PC-3 (cell line): ENCODE data around the gene SFI1. TPM values are rescaled to one million over a fixed set of nuclear protein-coding genes. Genes with fewer than 3 reads are reported as not detected.
A peak's percentile ranks its signal among the peaks of the same experiment; 100 is the strongest.

Experiments used
- ATAC-seq: fragments of 200-7000 bp; cut with Tn5 transposase; 2 replicates; pipeline ENCODE4 v1.9.1; 2020; ENCODE audit warnings: mild to moderate bottlenecking, moderate library complexity
- BruUV-seq: library from RNA; stranded (reverse); fragments of 400-500 nt; replicated peaks from 2 replicates; lab custom pipeline; 2021; lab: Mats Ljungman, UMichigan
- CTCF ChIA-PET: fragments of 300-600 bp; sonication (Branson Sonifier 250); formaldehyde crosslinking; loops from one replicate; lab custom pipeline; 2022; ENCODE audit warnings: antibody characterized with exemption; lab: Charles Lee
- POLR2A ChIA-PET: fragments of 300-600 bp; sonication (Branson Sonifier 250); formaldehyde crosslinking; loops from one replicate; lab custom pipeline; 2022; ENCODE audit warnings: antibody characterized with exemption; ENCODE audit not compliant: unreplicated experiment; lab: Charles Lee
- DNase-seq: peaks from one replicate; pipeline ENCODE4 v3.0.0-alpha.2; 2015
- H2AFZ ChIP-seq: fragments of 300-600 bp; sonication (generic); 2 replicates; pipeline ENCODE4 v1.6.0; 2016; ENCODE audit warnings: antibody characterized with exemption, low read length
- H3F3A ChIP-seq: fragments of 300-600 bp; sonication (generic); one replicate; pipeline ENCODE4 v1.6.0; 2017; ENCODE audit warnings: antibody characterized with exemption, low read length, control low read depth, mild to moderate bottlenecking; ENCODE audit not compliant: unreplicated experiment
- H3K27ac ChIP-seq: fragments of 300-600 bp; sonication (generic); 2 replicates; pipeline ENCODE4 v1.5.1; 2016; ENCODE audit warnings: mild to moderate bottlenecking, low read length
- H3K27me3 ChIP-seq: fragments of 300-600 bp; sonication (generic); 2 replicates; pipeline ENCODE4 v1.6.1; 2016; ENCODE audit warnings: low read length, mixed read lengths
- H3K36me3 ChIP-seq: fragments of 300-600 bp; sonication (generic); 2 replicates; pipeline ENCODE4 v1.6.1; 2016; ENCODE audit warnings: low read depth, mixed run types, low read length, mixed read lengths
- H3K4me1 ChIP-seq: fragments of 300-600 bp; sonication (generic); 2 replicates; pipeline ENCODE4 v1.5.1; 2016; ENCODE audit warnings: low read length; ENCODE audit not compliant: insufficient read depth
- H3K4me2 ChIP-seq: fragments of 300-600 bp; sonication (generic); 2 replicates; pipeline ENCODE4 v1.6.0; 2016; ENCODE audit warnings: low read length
- H3K4me3 ChIP-seq: fragments of 300-600 bp; sonication (generic); 2 replicates; pipeline ENCODE4 v1.5.1; 2016; ENCODE audit warnings: mild to moderate bottlenecking, low read length, mixed read lengths
- H3K79me2 ChIP-seq: fragments of 300-600 bp; sonication (generic); 2 replicates; pipeline ENCODE4 v1.6.1; 2017; ENCODE audit warnings: low read length, mixed read lengths
- H3K9ac ChIP-seq: fragments of 300-600 bp; sonication (generic); 2 replicates; pipeline ENCODE4 v1.6.0; 2016; ENCODE audit warnings: mild to moderate bottlenecking, low read length
- H3K9me2 ChIP-seq: fragments of 300-600 bp; sonication (generic); replicated peaks from 2 replicates; pipeline ENCODE4 v1.6.1; 2016; ENCODE audit warnings: mixed run types, low read length, mixed read lengths
- H3K9me3 ChIP-seq: fragments of 300-600 bp; sonication (generic); 2 replicates; pipeline ENCODE4 v1.6.1; 2016; ENCODE audit warnings: low read length, mixed read lengths
- H4K20me1 ChIP-seq: fragments of 300-600 bp; sonication (generic); 2 replicates; pipeline ENCODE4 v1.6.1; 2016; ENCODE audit warnings: low read length, mixed read lengths
- EZH2 ChIP-seq: fragments of 300-600 bp; sonication (generic); IDR thresholded peaks from one replicate; pipeline ENCODE4 v1.6.1; 2017; ENCODE audit warnings: antibody characterized with exemption, mild to moderate bottlenecking, low read length; ENCODE audit not compliant: unreplicated experiment
- EZH2phosphoT487 ChIP-seq: fragments of 300-600 bp; sonication (generic); IDR thresholded peaks from 2 replicates; pipeline ENCODE4 v1.6.1; 2018; ENCODE audit warnings: mild to moderate bottlenecking, antibody characterized with exemption, low read length, borderline replicate concordance
- intact Hi-C: fragments of 100-400 bp; cut with micrococcal nuclease; formaldehyde crosslinking; loops from 2 replicates; pipeline ENCODE4 v1.9.0; 2023
- total RNA-seq: library from RNA; depleted of rRNA; stranded (reverse); fragments of >200 nt; gene quantifications from 2 replicates; pipeline ENCODE4 v1.2.3, GENCODE V29; 2014
- TF ChIP-seq, protein P1 (sequence below): fragments of 300-600 bp; sonication (generic); conservative IDR thresholded peaks from 2 replicates; pipeline ENCODE4 v1.5.1; 2017; ENCODE audit warnings: antibody characterized with exemption, low read depth, mild to moderate bottlenecking, low read length

The SFI1 gene
- total RNA-seq, 1 experiment from 2014 or later, result 22.5 TPM

- Histone ChIP-seq H3F3A (peaks cover 2% of the 10 kb centered on the region), H2AFZ (no peak overlapping the region), H3K9me2 (no peaks in the 10 kb centered on the region), H3K27ac (no peak overlapping the region), H3K27me3 (no peaks in the 10 kb centered on the region), H3K79me2 (peaks cover 80% of the 10 kb centered on the region), H3K9ac (no peak overlapping the region), H3K9me3 (no peaks in the 10 kb centered on the region), H3K4me2 (no peak overlapping the region), H4K20me1 (peaks cover 12% of the 10 kb centered on the region; the same call in 1 of the 2 replicates), H3K36me3 (peaks cover 8% of the 10 kb centered on the region), H3K4me3 (no peak overlapping the region), H3K4me1 (peaks cover 27% of the 10 kb centered on the region)
- no peak for ATAC-seq
- CTCF ChIA-PET, result no interaction called here
- TF ChIP-seq EZH2 (no peak), EZH2phosphoT487 (no peak)
- TF ChIP-seq, protein P1, sequence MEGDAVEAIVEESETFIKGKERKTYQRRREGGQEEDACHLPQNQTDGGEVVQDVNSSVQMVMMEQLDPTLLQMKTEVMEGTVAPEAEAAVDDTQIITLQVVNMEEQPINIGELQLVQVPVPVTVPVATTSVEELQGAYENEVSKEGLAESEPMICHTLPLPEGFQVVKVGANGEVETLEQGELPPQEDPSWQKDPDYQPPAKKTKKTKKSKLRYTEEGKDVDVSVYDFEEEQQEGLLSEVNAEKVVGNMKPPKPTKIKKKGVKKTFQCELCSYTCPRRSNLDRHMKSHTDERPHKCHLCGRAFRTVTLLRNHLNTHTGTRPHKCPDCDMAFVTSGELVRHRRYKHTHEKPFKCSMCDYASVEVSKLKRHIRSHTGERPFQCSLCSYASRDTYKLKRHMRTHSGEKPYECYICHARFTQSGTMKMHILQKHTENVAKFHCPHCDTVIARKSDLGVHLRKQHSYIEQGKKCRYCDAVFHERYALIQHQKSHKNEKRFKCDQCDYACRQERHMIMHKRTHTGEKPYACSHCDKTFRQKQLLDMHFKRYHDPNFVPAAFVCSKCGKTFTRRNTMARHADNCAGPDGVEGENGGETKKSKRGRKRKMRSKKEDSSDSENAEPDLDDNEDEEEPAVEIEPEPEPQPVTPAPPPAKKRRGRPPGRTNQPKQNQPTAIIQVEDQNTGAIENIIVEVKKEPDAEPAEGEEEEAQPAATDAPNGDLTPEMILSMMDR, result no peak
- BruUV-seq, result no TSS peak
- intact Hi-C loops, result no loop called here
- DNase-seq, result no peak
- POLR2A ChIA-PET, result no interaction called here
Measured at GRCh38 chr22:31652088-31652487, 155.8 kb downstream of the SFI1 start.

DNA sequence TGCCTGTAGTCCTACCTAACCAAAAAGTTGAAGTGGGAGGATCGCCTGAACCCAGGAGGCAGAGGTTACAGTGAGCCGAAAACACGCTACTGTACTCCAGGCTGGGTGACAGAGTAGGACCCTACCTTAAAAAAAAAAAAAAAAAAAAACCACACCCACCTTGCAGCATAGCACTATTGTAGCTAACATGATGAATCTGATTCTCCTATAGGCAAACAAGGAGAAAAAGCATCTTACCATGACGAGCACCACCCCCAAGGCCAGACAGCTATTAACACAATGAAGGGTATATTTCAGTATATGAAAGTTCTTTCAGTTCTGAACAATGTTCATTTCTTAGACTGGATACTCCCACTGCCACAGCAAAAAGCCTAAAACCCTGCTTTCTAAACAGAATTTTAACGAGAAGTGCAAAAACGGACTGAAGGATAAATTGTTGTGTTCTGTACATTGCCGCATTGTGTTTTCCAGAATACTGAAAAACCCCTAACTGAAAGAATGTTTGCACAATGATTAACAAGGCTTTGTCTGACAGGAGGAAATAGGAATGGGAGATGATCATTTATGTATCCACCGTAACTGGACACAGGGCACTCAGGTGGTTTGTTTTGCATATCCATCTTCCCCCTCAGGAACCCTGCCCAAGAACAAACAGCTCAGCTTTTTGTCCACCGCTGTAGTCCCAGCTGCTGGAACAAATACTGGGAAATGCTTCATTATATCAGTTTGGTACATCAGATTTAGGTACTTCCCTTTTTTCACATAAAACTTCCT is 156.8 kb downstream of the SFI1 start:
- peak; percentile 67 for DNase-seq
- Histone ChIP-seq H3K4me3 (no peak overlapping the region; the same call in 1 of the 2 replicates), H3K36me3 (no peaks in the 10 kb centered on the region; the same call in 1 of the 2 replicates), H3K9me2 (no peaks in the 10 kb centered on the region), H4K20me1 (peaks cover 12% of the 10 kb centered on the region; the same call in 1 of the 2 replicates), H3K9me3 (no peaks in the 10 kb centered on the region), H3K27me3 (no peaks in the 10 kb centered on the region), H2AFZ (no peak overlapping the region), H3K4me2 (peak overlapping the region; percentile 72), H3K4me1 (peaks cover 19% of the 10 kb centered on the region), H3K79me2 (peaks cover 89% of the 10 kb centered on the region), H3K27ac (peak overlapping the region; percentile 54), H3K9ac (no peak overlapping the region), H3F3A (no peaks in the 10 kb centered on the region)
- peak; percentile 97 for ATAC-seq
- BruUV-seq, result no TSS peak
- intact Hi-C loops, result loop anchor here (1.0 kb wide), 1 partner anchor 8 kb away; no protein-coding TSS in a partner anchor
- POLR2A ChIA-PET, result interaction anchor here (0.7 kb wide), 1 partner anchor 71 kb away, joined by 4 read pairs; no protein-coding TSS in a partner anchor
- TF ChIP-seq, protein P1, result no peak
- no peak for TF ChIP-seq EZH2
- TF ChIP-seq EZH2phosphoT487, result no peak
- CTCF ChIA-PET, result no interaction called here

DNA sequence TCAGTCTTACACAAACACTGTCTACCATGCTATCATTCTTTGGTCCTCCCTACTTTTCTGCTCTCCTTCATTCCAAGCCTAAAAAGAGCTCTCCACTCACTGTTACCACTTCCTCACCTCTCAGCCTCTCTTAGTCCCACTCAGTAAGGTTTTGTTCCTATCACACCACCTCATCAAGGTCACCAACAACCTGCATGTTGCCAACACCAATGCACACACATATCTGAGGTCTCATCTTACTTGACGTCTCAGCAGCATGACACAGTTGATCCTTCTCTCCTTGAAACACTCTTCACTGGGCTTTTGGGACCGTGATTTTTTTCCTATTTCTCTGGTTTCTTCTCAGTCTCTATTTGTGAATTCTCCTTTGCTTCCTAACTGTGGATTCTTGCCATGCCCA is 157.6 kb downstream of the SFI1 start:
- Histone ChIP-seq H3K4me1 (peaks cover 19% of the 10 kb centered on the region), H3K9ac (no peak overlapping the region), H4K20me1 (peaks cover 12% of the 10 kb centered on the region; the same call in 1 of the 2 replicates), H3K27ac (peak overlapping the region; percentile 54), H2AFZ (no peak overlapping the region), H3K9me2 (no peaks in the 10 kb centered on the region), H3K9me3 (no peaks in the 10 kb centered on the region), H3K4me3 (no peak overlapping the region), H3K4me2 (peak overlapping the region; percentile 72), H3F3A (no peaks in the 10 kb centered on the region), H3K36me3 (no peaks in the 10 kb centered on the region; the same call in 1 of the 2 replicates), H3K27me3 (no peaks in the 10 kb centered on the region), H3K79me2 (peaks cover 94% of the 10 kb centered on the region)
- no peak for TF ChIP-seq EZH2
- TF ChIP-seq, protein P1, result no peak
- TF ChIP-seq EZH2phosphoT487, result no peak
- ChIA-PET POLR2A (interaction anchor here (0.7 kb wide), 1 partner anchor 72 kb away, joined by 4 read pairs; no protein-coding TSS in a partner anchor), CTCF (no interaction called here)
- no TSS peak for BruUV-seq
- no peak for DNase-seq
- no peak for ATAC-seq
- intact Hi-C loops, result loop anchor here (1.0 kb wide), 1 partner anchor 7 kb away; no protein-coding TSS in a partner anchor
